GM12864 (cell line): Measurements from ENCODE around the gene PEX5L.

Source experiments
- DNase-seq: peaks from one replicate; pipeline ENCODE4 v3.0.0-alpha.2; 2011; ENCODE audit warnings: low read depth
- H3K4me3 ChIP-seq: 2 replicates; pipeline ENCODE4 v1.5.1; 2011; ENCODE audit warnings: mild to moderate bottlenecking, low read depth, low read length, control low read depth
- CTCF ChIP-seq: IDR thresholded peaks from 2 replicates; pipeline ENCODE4 v1.5.1; 2011; ENCODE audit warnings: low read depth, mild to moderate bottlenecking, moderate library complexity, low read length, control low read depth, inconsistent platforms; ENCODE audit errors: missing control alignments

PEX5L gene

GRCh38 chr3:180036671-180037455 is at the start of gene PEX5L:
TSS of gene PEX5L (minus strand) at chr3:180036937. CDS start at chr3:180036599, 338 bp downstream.
- TF ChIP-seq CTCF: no peak
- no peak for DNase-seq
- H3K4me3 ChIP-seq: peak within 1 kb of the TSS; percentile 35

- DNase-seq: no peak
- TF ChIP-seq CTCF: peak; percentile 35
Measured at GRCh38 chr3:180085122-180085710, 48.5 kb upstream of the PEX5L start.

DNA sequence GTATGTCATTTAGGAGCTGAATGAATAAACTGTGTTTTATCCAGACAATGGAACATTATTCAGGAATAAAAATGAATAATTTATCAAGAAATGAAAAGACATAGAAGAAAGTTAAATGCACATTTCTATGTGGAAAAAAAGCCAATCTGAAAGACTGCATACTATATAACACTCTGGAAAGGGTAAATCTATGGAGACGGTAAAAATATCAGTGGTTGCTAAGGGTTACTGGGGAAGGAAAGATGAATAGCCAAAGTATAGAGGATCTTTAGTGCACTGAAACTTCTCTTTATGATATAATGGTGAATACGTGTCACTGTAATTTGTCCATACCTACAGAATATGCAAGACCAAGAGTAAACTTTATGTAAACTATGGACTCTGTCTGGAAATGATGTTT is 46.0 kb upstream of the PEX5L start:
- no peak overlapping the region for H3K4me3 ChIP-seq
- no peak for DNase-seq
- TF ChIP-seq CTCF: no peak

More at GRCh38 chr3:180085122-180085710, 48.5 kb upstream of the PEX5L start:
- H3K4me3 ChIP-seq: no peak overlapping the region

GRCh38 chr3:180078592-180078991 is 41.9 kb upstream of the PEX5L start:
- DNase-seq: no peak
- H3K4me3 ChIP-seq: no peak overlapping the region

DNA sequence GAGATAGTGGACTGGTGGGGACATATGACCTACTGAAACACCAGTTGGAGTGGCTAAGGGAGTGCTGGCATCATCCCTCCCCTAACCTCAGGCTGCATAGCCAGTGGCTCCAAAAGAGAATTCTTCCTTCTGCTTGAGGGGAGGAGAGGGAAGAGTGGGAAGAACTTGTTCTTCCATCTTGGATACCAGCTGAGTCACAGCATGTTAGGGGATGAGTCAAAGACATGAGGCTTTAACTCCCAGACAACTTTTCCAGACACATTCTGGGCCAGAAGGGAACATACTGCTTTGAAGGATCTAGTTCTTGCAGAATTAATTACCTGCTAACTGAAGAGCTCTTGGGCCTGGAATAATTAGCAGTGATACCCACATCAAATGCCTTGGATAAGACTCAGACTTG is 36.8 kb upstream of the PEX5L start:
- no peak overlapping the region for H3K4me3 ChIP-seq
- DNase-seq: no peak
- TF ChIP-seq CTCF: no peak

More at GRCh38 chr3:180078592-180078991, 41.9 kb upstream of the PEX5L start:
- no peak for TF ChIP-seq CTCF

DNA sequence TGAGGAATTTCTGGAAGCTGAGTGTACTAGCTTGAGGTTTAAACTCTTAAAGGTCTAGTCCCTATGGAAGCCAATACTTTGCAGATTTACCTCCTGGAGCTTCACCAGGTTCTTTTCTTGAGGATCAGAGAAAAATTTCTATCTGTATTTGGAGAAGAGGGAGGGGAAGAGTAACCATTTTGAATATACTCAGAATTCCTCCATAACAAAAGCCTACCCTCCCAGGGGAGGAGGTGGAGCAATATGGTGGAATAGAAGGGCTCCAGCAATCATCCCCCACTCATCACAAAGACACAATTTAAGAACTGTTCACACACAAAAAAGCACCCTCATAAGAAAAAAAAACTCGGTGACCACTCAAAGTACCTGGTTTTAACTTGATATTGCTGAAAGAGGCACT is 36.0 kb upstream of the PEX5L start:
- TF ChIP-seq CTCF: no peak
- no peak overlapping the region for H3K4me3 ChIP-seq
- DNase-seq: no peak
